Heart left ventricle (tissue), 16 donors: ENCODE data around the gene ACOX2. TPM values are rescaled to one million over a fixed set of nuclear protein-coding genes. Genes with fewer than 3 reads are reported as not detected.

ENCODE experiments used
- ATAC-seq, 4 donors: fragments of 200-7000 bp; cut with Tn5 transposase; one replicate each; pipeline ENCODE4 v1.9.1; 2020 to 2022; ENCODE audit warnings: moderate library complexity in 4 of 4, mild to moderate bottlenecking in 3 of 4, moderate number of reproducible peaks in 1 of 4
- DNase-seq, 5 donors: peaks; one replicate each; pipeline ENCODE4 v3.0.0-alpha.2; 2020
- H3K27ac ChIP-seq, 12 donors: fragments of 200-600 bp; sonication (generic) in 4 of 12; one replicate each; pipeline versions ENCODE4 v1.5.0 to v1.8.0; 2016 to 2022; ENCODE audit warnings: mild to moderate bottlenecking in 2 of 12
- H3K27me3 ChIP-seq, 9 donors: fragments of 200-600 bp; sonication (generic) in 2 of 9; one replicate each; pipeline versions ENCODE4 v1.5.1 to v1.8.0; 2016 to 2022; ENCODE audit warnings: mild to moderate bottlenecking in 3 of 9
- H3K36me3 ChIP-seq, 9 donors: fragments of 200-600 bp; sonication (generic) in 2 of 9; one replicate each; pipeline versions ENCODE4 v1.5.0 to v1.8.0; 2018 to 2022; ENCODE audit warnings: mild to moderate bottlenecking in 2 of 9
- H3K4me1 ChIP-seq, 12 donors: fragments of 200-600 bp; sonication (generic) in 4 of 12; one replicate each; pipeline versions ENCODE4 v1.5.0 to v1.8.0; 2016 to 2022; ENCODE audit warnings: mild to moderate bottlenecking in 3 of 12
- H3K4me3 ChIP-seq, 12 donors: fragments of 200-600 bp; sonication (generic) in 4 of 12; one replicate each; pipeline versions ENCODE4 v1.5.0 to v1.8.0; 2017 to 2022; ENCODE audit warnings: mild to moderate bottlenecking in 9 of 12, moderate library complexity in 4 of 12
- H3K9me3 ChIP-seq, 12 donors: fragments of 200-600 bp; sonication (generic) in 4 of 12; one replicate each; pipeline versions ENCODE4 v1.5.0 to v1.8.0; 2016 to 2022; ENCODE audit warnings: mild to moderate bottlenecking in 1 of 12
- POLR2A ChIP-seq, 2 donors: fragments of 450-650 bp; IDR thresholded peaks; one replicate each; pipeline ENCODE4 v1.6.1; 2017; ENCODE audit warnings: antibody characterized with exemption in 2 of 2, mild to moderate bottlenecking in 2 of 2, moderate library complexity in 2 of 2
- WGBS, 4 donors: extraction: QIAGEN DNeasy Blood & Tissue Kit in 2 of 4; methylation state at CpG; one replicate each; pipeline versions ENCODE4 v1.1.5 to v1.1.7; 2013 to 2018; 5-methylcytosine and 5-hydroxymethylcytosine counted together
- intact Hi-C, 10 donors: fragments of 100-400 bp; cut with DNase I; formaldehyde crosslinking; loops; one replicate each; pipeline versions ENCODE4 v1.11.1 to v1.14.2; 2022
- polyA plus RNA-seq, 2 donors: library from polyadenylated mRNA; stranded (reverse); fragments of 200-250 nt; gene quantifications; one replicate each; pipeline ENCODE4 v1.2.3, GENCODE V29; 2013
- total RNA-seq, 9 donors: library from RNA; depleted of rRNA in 2 of 9; stranded (reverse); fragments of >200 nt in 2 of 9; fragmentation: NEBNext Ultra II Directional in 3 of 9; extraction: Animal tissue kit (Norgen Biotek cat#: 25700) in 3 of 9; gene quantifications; one replicate each; pipeline versions ENCODE4 v1.1.0 to v1.2.4, GENCODE V29; 2016 to 2023
- TF ChIP-seq, protein P1 (sequence below), 12 donors: fragments of 200-600 bp; sonication (generic) in 4 of 12; IDR thresholded peaks; one replicate each; pipeline versions ENCODE4 v1.5.0 to v1.8.0; 2018 to 2022; ENCODE audit warnings: antibody characterized with exemption in 12 of 12, mild to moderate bottlenecking in 5 of 12
- donor health status: ischemic (EF 13 %, LVEDD 7.1; RV severe dilation, severe dysfunction).
- donor health status: healthy with polysubstance abuse.
- donor health status: DM: no; HTN: yes; CAD: no.
- donor health status: DM: no; HTN: no; CAD: no.
- donor health status: ischemic (EF 25% LVEDD 6.9; RV normal size, moderate dysfunction).
- donor health status: ischemic (EF 25% LVEDD 5.7; RV mildly dilated, moderate dysfunction).
- donor health status: healthy.
- donor health status: DM: yes; HTN: yes; CAD: no.
- donor health status: ischemic (EF 35%, LVEDD 5.7; RV mildly dilated, moderate dysfunction).
- donor health status: nonischemic (EF 11% LVEDD 7.7; RV severe dilation, severe dysfunction).
- donor health status: DM: yes; HTN: yes; CAD: no.
- donor health status: PGD.
- donor health status: ischemic (EF 29% LVEDD 5.4; RV normal size, mild dysfunction).
- donor health status: nonischemic (EF 23%, LVEDD 6.1; RV moderate dilation, normal function).

Gene ACOX2
- total and polyA plus RNA-seq, 11 donors: 6.6 to 41.9 (median 31.1) TPM

DNA sequence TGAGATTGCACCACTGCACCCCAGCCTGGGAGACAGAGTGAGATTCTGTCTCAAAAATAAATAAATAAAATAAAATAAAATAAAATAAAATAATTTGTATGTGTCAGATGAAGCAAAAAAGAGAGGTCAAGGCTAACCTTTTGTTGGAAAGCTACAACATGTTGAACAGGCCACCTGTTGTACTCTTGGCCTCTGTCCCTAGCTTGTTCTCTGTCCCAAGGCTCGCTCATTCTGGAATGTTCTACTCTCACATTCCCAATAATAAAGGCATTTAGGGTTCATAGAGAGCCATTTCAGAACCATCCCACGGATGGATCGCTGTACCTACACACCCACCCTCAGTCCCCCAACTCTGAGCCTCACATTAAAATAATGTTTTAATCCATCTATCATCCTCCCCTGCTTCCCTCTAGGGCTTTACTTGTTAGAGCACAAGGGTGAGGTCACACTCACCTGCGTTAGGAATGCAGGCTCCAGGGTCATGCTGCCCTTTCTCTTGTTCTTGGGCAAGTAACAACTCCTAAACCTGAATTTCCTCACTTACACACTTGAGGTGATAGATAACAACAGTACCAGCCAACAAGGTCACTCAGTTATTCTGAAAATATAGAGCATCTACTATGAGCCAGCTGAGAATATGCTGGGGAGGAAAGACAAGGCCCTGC lies 70.0 kb downstream of the ACOX2 start:
- DNase-seq (no peak), ATAC-seq (no peak)
- no peak overlapping the region for H3K27ac ChIP-seq
- no peak for TF ChIP-seq POLR2A (IDR thresholded peaks at IDR 0.05)
- TF ChIP-seq, protein P1, sequence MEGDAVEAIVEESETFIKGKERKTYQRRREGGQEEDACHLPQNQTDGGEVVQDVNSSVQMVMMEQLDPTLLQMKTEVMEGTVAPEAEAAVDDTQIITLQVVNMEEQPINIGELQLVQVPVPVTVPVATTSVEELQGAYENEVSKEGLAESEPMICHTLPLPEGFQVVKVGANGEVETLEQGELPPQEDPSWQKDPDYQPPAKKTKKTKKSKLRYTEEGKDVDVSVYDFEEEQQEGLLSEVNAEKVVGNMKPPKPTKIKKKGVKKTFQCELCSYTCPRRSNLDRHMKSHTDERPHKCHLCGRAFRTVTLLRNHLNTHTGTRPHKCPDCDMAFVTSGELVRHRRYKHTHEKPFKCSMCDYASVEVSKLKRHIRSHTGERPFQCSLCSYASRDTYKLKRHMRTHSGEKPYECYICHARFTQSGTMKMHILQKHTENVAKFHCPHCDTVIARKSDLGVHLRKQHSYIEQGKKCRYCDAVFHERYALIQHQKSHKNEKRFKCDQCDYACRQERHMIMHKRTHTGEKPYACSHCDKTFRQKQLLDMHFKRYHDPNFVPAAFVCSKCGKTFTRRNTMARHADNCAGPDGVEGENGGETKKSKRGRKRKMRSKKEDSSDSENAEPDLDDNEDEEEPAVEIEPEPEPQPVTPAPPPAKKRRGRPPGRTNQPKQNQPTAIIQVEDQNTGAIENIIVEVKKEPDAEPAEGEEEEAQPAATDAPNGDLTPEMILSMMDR (IDR thresholded peaks at IDR 0.05): no peak
- no peaks in the 10 kb centered on the region for H3K36me3 ChIP-seq
- WGBS, 4 donors: 84 to 94% (median 92%) methylated on average over 4 of the region's 4 CpGs
- H3K4me1 ChIP-seq: peaks cover 0 to 36% (median 10%) of the 10 kb centered on the region in 12 donors
- H3K27me3 ChIP-seq: no peaks in the 10 kb centered on the region
- H3K4me3 ChIP-seq: no peak overlapping the region
- intact Hi-C loops: loop anchor here in 4 of 10 donors (10.0 kb wide), 2 partner anchors 68 to 168 kb away; partner anchors contain the start of gene ACOX2 (in 3 of the 4)
- H3K9me3 ChIP-seq: no peaks in the 10 kb centered on the region

GRCh38 chr3:58464866-58465265 lies 72.1 kb downstream of the ACOX2 start:
- no peak for TF ChIP-seq POLR2A (IDR thresholded peaks at IDR 0.05)
- TF ChIP-seq, protein P1 (IDR thresholded peaks at IDR 0.05): no peak
- no peak for ATAC-seq
- H3K9me3 ChIP-seq: no peaks in the 10 kb centered on the region
- 80 to 86% (median 85%) methylated on average over 3 of the region's 3 CpGs for WGBS, 4 donors
- H3K4me3 ChIP-seq: no peak overlapping the region
- H3K27ac ChIP-seq: no peak overlapping the region
- no peak for DNase-seq
- intact Hi-C loops: loop anchor here in 6 of 10 donors (5.0 to 10.0 kb wide), 3 partner anchors 67 to 170 kb away; partner anchors contain the start of gene ACOX2 (in 3 of the 6)
- H3K36me3 ChIP-seq: no peaks in the 10 kb centered on the region
- peaks cover 0 to 16% (median 2%) of the 10 kb centered on the region in 12 donors for H3K4me1 ChIP-seq
- no peaks in the 10 kb centered on the region for H3K27me3 ChIP-seq

GRCh38 chr3:58463942-58464271 lies 73.1 kb downstream of the ACOX2 start:
- no peaks in the 10 kb centered on the region for H3K36me3 ChIP-seq
- H3K9me3 ChIP-seq: no peaks in the 10 kb centered on the region
- H3K4me1 ChIP-seq: peaks cover 0 to 16% (median 2%) of the 10 kb centered on the region in 12 donors
- 39 to 43% (median 42%) methylated on average over 5 of the region's 5 CpGs for WGBS, 4 donors
- ATAC-seq: no peak
- intact Hi-C loops: loop anchor here in 8 of 10 donors (1.0 to 10.0 kb wide), 6 partner anchors 68 to 171 kb away; partner anchors contain the start of gene ACOX2 (in 3 of the 8)
- no peak overlapping the region for H3K27ac ChIP-seq
- no peak for DNase-seq
- peak overlapping the region in 7 of 12 donors; percentile 13 to 44 (median 34) for H3K4me3 ChIP-seq
- TF ChIP-seq, protein P1 (IDR thresholded peaks at IDR 0.05): peak in 1 of 12 donors; percentile 4
- no peak for TF ChIP-seq POLR2A (IDR thresholded peaks at IDR 0.05)
- no peaks in the 10 kb centered on the region for H3K27me3 ChIP-seq

DNA sequence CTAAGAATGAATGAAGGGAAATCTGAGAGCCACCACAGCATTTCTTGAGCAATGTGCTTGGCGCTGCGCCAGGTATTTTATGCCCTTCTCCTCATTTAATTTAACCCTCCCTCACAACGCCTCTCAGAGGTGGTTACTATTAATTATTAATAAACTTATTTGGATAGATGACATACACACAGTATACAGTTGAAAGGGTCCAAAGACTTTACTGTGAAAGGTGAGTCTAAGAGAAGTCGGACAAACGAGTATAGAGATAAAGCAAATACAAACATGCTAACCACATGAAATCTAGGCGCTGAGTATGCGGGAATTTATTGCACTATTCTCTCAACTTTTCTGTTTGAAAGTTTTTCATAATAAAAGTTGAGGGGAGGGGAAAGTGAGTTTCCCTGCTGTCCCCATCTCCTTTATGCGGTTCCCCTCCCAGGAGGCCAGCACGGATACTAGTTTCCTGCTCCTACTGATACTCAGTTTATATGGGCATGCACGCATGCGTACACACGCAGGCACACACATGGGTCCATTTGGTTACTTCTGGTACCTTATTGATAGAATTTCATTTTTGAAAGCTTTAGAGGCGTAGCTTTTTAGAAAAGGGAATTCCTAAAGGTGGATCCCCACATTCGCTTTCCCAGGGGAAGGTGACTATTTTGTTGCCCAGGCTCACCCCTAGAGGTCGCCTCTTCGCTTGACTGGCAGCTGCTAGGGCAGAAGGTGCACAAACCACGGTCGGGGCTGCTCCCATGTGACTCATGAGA lies 73.6 kb downstream of the ACOX2 start:
- TF ChIP-seq, protein P1 (IDR thresholded peaks at IDR 0.05): peak; percentile 59 to 92 (median 80)
- TF ChIP-seq POLR2A (IDR thresholded peaks at IDR 0.05): no peak
- intact Hi-C loops: loop anchor here in 8 of 10 donors (1.0 to 10.0 kb wide), 6 partner anchors 69 to 171 kb away; partner anchors contain the start of gene ACOX2 (in 3 of the 8)
- 25 to 32% (median 28%) methylated on average over 18 of the region's 18 CpGs for WGBS, 4 donors
- Histone ChIP-seq H3K9me3 (no peaks in the 10 kb centered on the region), H3K36me3 (no peaks in the 10 kb centered on the region), H3K27me3 (no peaks in the 10 kb centered on the region), H3K4me3 (peak overlapping the region in 8 of 12 donors; percentile 13 to 44 (median 32)), H3K4me1 (peaks cover 0 to 16% (median 2%) of the 10 kb centered on the region in 12 donors), H3K27ac (no peak overlapping the region)
- DNase-seq: peak; percentile 49 to 83 (median 74)
- ATAC-seq: peak; percentile 82 to 96 (median 93)
